Measurements from ENCODE around the gene PLAC1.

DNA sequence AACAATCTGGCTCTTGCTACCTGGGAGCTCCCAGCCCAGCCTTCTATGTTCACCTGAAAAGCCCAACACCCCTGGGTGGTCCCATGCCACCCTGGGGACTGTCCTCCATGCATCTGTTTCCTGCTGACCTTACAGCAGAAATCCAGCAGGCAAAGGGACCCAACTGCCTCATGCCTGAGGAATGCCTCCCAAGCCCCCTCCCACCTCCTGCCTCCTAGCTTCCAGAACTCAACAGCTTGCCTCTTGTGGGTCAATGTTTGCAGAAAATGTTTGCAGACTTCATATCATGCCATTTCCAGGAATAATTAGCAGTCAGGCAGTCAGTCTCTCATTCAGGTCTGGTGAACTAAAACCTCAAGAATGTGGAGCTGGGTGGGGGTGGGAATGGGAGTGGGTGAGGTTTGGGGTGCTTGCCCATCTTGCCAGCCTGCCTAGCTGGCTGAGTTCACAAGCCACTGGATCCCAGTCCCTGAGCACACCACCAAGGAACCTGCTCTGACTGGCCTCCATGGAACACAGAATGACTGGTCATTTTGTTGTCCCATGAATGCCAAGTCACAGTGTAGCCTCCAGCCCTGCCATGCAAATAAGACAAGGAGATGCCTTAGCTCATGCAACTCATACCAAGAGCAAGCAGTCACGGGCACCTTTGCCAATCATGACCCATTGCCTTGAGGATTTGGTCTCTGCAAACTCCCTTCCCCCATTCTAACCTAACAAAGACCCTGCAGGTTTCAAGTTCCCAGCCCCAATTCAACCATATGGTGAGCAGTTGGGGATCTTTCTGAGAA lies 12.1 kb upstream of the PLAC1 start:
- TF ChIP-seq, protein P1, sequence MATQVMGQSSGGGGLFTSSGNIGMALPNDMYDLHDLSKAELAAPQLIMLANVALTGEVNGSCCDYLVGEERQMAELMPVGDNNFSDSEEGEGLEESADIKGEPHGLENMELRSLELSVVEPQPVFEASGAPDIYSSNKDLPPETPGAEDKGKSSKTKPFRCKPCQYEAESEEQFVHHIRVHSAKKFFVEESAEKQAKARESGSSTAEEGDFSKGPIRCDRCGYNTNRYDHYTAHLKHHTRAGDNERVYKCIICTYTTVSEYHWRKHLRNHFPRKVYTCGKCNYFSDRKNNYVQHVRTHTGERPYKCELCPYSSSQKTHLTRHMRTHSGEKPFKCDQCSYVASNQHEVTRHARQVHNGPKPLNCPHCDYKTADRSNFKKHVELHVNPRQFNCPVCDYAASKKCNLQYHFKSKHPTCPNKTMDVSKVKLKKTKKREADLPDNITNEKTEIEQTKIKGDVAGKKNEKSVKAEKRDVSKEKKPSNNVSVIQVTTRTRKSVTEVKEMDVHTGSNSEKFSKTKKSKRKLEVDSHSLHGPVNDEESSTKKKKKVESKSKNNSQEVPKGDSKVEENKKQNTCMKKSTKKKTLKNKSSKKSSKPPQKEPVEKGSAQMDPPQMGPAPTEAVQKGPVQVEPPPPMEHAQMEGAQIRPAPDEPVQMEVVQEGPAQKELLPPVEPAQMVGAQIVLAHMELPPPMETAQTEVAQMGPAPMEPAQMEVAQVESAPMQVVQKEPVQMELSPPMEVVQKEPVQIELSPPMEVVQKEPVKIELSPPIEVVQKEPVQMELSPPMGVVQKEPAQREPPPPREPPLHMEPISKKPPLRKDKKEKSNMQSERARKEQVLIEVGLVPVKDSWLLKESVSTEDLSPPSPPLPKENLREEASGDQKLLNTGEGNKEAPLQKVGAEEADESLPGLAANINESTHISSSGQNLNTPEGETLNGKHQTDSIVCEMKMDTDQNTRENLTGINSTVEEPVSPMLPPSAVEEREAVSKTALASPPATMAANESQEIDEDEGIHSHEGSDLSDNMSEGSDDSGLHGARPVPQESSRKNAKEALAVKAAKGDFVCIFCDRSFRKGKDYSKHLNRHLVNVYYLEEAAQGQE (IDR thresholded peaks at IDR 0.05; ENCODE audit: low read depth): no peak
- TF ChIP-seq SIN3A (IDR thresholded peaks at IDR 0.05; ENCODE audit: low read depth): no peak
